Fibroblast of the conjunctiva (primary cell): ENCODE measurements around the gene NFATC1.
A peak's percentile ranks its signal among the peaks of the same experiment; 100 is the strongest.

Source experiments
- DNase-seq: peaks from one replicate; pipeline ENCODE4 v3.0.0-alpha.2; 2010; ENCODE audit warnings: low read depth

The NFATC1 gene

DNA sequence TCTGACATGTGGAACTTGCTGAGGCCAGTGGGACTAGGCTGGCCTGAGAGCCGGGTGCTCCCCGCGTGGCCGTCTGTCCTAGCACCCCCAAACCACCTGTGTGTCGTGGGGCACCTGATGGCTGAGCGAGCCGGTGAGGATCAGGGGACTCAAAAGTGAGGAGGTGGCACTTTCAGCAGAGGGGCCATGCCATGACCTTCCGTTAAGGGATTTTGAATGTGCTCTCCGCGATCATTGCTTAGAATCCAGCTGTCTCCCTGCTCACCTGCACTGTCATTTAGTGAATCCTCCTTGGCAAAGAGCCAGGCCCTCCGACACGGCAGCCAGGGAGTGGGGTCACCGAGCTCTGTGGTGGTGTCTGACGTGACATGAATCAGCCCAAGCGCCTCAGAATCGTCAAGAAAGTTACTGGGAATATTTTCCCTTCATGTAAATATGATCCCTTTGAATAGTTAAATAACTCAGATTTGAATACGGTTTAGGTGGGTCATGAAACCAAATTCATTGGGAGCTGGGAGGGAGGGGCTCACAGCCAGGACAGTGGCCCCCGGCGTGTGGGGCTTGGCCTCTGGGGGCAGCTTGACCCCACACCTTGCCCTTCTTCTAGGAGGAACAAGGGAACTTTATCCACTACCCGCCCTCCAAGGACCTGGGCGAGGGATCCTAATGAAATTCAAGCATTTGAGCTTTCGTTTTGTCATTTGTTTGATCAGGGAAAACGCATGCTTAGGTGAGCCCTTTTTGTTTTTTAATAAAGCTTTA, 9.5 kb downstream of the NFATC1 start:
- DNase-seq = no peak

DNA sequence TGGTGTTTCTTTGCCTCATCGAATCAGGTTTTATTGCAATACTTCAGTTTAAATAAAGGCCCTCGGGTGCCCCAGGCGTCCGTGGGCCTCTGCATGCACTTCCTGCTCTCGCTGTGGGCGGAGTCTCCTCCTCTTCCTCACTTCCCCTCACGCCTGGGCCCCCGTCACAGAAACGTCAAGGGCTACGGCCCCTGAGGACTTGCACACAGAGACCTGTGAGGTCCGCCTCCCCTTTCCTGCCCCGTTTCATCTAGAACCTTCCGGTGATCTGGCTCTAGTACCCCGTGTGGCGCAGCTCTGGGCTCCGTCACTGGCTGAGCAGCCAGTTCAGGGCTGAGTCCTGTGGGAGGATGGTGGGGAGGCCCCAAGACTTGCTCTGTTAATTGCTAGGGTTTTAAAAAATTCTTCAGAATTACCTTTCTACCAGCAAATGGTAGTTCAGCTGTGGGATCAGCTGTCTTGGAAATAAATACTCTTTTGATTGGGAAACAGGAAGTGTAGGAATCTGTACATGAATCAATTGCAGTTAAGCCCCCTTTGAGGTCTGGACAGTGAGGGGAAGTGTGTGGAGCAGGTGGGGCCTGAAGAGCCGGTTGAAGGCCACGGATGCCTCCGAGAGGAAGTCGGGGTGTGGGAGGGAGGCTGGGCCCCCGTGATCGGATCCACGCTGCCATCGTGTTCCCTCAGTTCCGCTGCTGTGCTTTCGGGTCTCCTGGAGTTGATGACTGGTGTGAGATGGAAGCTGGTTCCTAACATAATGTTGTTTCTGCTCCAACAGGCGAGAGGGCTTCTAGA, 10.2 kb downstream of the NFATC1 start:
- no peak for DNase-seq

DNA sequence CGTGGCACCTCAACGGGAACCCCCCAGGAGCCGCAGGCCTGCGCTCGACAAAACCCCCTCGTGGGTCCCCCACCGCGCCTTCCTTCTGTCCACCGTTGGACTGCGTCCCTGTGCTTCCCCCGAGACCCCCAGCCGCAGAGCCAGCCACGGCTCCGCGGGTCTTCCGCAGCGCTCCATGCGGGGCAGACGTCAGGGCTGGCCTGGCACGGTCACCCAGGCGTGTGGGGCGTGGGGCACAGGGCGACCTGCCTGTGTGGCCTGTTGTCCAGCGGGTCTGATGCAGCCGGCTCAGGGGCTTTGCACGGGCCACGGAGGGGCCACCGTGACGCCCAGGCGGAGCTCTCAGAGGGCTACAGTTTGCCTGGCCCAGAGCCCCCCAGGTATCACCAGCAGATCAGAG, 11.0 kb downstream of the NFATC1 start:
- DNase-seq = no peak

DNA sequence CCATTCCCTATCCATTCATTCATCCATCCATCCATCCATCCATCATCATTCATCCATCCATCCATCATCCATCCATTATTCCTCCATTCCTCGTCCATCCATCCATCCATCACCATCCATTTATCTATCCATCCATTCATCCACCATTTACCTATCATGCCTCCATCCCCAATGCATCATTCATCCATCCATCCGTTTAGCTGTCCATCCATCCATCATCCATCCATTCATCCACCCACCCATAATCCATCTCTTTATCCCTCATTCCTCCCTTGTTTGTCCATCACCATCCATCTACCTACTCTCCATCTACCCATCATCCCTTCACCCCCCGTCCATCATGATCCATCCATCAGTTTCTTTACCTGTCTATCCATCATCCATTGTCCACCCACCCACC, 13.6 kb downstream of the NFATC1 start:
- DNase-seq = no peak

DNA sequence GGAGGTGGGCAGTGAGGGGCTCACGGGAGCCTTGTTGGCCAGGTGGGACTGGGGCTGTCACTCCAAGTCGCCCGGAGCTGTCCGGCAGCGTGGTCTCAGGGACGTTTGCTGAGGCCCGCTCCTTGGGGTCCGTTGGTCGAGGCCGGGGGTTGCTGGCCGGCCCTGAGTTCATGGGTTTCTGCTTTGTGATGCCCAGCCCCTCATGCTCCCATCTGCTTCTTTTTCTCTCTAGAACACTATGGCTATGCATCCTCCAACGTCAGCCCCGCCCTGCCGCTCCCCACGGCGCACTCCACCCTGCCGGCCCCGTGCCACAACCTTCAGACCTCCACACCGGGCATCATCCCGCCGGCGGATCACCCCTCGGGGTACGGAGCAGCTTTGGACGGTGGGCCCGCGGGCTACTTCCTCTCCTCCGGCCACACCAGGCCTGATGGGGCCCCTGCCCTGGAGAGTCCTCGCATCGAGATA, 14.5 kb downstream of the NFATC1 start:
- no peak for DNase-seq

DNA sequence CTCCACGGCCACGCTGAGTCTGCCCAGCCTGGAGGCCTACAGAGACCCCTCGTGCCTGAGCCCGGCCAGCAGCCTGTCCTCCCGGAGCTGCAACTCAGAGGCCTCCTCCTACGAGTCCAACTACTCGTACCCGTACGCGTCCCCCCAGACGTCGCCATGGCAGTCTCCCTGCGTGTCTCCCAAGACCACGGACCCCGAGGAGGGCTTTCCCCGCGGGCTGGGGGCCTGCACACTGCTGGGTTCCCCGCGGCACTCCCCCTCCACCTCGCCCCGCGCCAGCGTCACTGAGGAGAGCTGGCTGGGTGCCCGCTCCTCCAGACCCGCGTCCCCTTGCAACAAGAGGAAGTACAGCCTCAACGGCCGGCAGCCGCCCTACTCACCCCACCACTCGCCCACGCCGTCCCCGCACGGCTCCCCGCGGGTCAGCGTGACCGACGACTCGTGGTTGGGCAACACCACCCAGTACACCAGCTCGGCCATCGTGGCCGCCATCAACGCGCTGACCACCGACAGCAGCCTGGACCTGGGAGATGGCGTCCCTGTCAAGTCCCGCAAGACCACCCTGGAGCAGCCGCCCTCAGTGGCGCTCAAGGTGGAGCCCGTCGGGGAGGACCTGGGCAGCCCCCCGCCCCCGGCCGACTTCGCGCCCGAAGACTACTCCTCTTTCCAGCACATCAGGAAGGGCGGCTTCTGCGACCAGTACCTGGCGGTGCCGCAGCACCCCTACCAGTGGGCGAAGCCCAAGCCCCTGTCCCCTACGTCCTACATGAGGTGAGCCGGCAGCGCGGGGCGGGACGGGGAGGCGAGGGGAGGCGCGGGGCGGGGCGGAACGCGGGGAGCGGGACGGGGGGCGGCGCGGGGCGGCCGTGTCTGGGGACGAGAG, 15.2 kb downstream of the NFATC1 start:
- no peak for DNase-seq

DNA sequence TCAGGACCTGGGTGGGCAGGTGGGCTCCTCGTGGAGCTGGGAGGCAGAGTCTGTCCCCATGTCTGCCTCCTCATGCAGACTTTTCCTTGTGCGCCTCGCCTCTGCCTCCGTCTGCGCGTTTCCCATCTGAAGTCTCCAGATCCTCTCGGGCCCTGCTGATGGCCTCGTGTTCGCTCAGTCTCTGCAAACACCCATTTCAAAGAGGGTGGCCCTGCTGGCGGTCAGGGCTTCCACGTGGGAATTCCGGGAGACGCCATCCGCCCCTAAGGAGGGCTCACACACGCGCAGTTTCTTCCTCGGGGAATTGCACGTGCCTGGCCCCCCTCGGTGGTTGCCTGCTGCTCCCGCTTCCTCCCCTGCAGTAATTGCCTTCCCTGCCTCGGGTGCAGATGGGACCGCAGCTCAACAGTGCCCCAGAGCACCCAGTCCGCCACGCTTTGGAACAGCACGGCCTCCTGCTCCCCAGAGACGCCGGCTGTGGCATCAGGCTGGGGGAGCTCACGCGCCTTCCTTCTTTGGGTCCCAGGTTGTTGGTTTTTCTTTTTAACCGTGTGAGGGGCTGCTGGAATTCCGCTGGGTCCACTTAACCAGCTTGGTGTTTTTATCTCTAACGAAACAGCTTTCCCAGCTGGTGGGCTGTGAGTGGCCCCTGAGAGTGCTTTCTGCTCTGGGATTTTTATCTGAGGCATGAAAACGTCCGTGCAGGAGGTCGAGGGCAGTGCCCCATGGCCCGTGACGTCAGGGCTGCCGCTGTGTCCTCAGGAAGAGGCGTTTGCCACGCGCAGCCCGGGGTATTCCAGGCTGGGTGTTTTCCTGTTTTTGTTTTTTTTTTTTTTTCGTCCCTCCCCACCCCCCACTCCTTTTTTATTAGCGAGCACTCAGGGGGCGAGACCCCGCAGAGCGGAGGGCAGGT, 16.1 kb downstream of the NFATC1 start:
- DNase-seq = no peak

DNA sequence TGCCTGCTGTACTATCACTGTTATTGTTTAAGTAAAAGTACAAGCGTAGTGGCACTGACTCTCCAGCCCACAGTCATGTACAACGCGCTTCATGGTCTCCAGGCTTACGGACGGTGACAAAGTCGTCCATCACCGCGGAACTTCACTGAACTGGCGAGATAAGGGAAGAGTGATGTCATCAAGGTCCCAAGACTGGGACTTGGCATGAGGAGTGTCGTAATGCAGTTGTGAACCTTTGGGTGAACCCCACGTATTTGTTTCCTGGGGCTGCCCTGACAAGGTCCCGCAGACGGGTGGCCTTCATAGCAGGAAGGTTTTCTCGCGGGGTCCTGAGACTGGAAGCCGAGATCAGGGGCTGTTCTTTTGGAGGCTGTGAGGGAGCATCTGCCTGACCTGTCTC, 17.3 kb downstream of the NFATC1 start:
- DNase-seq = no peak

DNA sequence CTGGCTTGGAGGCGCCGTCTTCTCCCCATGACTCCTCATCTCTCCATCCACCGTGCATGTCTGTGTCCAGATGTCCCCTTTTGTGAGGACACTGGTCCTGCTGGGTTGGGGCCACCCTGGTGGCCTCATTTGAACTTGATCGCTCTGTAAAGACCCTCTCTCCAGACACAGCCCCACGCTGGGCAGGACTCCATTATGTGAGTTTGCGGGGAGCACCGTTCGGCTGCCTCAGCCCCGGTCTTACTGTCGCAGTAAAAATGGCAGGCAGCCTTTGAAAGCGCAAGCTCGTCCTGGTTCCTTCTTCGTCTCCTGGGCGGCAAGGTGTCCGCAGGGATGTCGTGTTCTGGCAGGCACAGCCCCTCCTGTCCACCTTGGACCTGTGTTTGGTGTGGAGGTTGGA, 17.7 kb downstream of the NFATC1 start:
- DNase-seq = no peak

DNA sequence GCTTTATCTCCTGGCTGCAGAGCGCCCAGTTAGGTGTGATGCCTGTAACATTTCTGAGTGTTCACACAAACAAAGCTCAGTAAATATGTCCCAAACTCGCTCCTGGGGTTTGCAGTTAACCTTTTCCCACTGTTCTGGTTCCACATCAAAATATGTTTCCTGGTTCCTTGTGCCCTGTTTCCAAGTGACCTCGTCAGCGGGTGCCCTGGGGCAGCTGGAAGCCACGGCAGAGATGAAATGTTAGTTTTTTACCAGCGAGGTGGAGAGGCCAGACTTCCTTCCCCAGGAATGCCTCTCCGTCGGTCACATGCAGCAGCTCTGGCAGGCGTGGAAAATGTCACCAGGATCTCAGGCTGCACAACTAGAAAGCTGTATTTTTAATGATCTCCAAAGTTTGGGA, 18.2 kb downstream of the NFATC1 start:
- no peak for DNase-seq

DNA sequence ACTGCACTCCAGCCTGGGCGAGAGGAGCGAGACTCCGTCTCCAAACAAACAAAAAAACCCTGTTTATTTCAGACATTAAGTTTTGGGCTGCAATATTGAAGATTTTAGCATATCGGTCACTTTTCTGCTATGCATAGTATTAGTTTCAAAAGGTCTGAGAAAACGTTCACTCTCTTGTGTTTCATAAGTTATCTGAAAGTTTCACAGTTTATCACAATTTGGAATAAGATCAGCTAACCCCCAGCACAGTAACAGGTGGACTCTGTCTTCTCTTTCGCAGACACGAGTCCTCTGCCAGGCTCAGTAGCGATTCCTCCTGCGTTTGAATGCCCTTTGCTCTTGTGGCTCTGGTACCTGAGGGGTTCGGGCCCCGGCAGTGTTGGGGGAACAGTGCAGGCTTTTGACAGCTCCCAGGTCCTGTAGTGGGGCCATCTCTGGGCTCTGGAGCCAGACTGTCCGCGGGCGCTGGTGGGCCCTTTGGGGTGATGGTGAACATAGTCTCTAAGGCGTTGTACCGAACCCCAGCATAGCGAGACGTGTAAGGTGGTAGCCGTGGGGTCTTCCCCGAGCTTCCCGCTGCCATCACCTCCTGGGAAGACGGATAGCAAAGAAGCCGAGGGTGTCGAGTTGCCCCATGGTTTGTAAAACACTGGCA, 20.4 kb downstream of the NFATC1 start:
- DNase-seq = no peak

DNA sequence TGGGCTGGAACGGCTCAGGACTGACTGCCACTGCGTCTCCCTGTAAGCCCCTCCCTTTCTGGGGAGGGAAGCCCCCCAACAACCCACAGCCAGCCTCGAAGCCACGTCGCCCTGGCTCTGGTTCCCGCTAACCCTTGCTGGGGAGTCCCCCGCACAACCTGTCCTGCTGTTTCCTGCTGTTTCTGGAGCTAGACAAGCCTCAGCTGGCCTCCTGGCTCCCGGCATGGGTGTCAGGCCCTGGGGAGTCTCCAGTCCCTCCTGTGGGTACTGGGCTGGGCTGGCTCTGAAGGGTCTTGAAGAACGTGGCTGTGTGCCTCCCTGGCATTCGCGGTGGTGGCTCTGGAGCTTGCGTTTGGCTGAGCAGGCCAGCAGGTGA, 20.9 kb downstream of the NFATC1 start:
- no peak for DNase-seq

DNA sequence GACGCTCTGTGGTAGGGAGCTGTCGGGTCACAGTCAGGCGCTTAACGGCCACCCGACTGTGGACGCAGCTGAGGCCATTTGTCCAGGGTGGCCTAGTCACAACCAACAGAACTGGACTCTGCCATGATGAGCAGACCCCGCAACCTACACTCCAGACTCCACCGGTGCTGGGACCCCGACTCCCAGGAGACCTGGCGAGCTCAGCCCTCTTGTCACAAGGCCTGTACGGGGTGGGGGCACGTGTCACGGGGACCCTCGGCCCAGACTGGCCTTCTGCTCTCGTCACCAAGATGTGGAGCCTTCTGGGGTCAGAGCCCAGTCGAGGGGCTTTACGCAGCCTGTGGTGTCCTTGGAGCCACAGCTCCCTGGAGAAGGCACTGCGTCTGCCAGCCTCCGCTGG, 22.5 kb downstream of the NFATC1 start:
- no peak for DNase-seq

DNA sequence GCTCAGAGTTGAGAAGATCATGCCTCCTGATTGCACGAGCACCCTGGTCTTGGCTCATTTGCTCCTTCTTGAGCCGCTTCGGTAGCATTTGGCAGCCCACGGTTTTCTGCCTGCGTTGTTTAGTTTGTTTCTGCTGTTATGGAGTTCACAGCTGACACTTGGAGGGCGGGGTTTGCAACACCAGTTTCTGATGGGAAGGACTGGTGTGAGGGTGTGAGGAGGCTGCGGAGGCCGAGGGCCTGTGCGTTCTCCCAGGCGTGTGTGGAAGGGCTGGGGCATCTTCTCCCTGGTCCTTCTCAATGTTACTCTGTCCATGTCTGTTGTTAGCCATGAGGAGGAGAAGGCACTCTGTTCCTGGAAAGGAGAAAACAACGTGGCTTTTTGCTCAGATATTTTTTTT, 22.9 kb downstream of the NFATC1 start:
- no peak for DNase-seq

DNA sequence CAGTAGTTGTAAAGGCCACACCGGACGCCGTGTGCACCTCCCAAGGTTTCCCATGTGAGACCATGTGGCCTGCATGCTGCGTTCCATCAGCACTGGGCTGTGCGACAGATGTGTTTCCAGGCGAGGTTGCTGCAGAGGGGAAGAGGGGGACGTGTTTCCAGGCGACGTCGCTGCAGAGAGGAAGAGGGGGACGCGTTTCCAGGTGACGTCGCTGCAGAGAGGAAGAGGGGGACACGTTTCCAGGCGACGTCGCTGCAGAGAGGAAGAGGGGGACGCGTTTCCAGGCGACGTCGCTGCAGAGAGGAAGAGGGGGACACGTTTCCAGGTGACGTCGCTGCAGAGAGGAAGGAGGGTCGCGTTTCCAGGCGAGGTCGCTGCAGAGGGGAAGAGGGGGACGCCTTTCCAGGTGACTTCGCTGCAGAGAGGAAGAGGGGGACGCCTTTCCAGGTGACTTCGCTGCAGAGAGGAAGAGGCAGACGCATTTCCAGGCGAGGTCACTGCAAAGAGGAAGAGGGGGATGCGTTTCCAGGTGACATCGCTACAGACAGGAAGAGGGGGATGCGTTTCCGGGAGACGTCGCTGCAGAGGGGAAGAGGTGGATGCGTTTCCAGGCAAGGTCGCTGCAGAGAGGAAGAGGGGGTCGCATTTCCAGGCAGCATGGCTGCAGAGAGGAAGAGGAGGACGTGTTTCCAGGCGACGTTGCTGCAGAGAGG, 24.5 kb downstream of the NFATC1 start:
- DNase-seq = no peak

DNA sequence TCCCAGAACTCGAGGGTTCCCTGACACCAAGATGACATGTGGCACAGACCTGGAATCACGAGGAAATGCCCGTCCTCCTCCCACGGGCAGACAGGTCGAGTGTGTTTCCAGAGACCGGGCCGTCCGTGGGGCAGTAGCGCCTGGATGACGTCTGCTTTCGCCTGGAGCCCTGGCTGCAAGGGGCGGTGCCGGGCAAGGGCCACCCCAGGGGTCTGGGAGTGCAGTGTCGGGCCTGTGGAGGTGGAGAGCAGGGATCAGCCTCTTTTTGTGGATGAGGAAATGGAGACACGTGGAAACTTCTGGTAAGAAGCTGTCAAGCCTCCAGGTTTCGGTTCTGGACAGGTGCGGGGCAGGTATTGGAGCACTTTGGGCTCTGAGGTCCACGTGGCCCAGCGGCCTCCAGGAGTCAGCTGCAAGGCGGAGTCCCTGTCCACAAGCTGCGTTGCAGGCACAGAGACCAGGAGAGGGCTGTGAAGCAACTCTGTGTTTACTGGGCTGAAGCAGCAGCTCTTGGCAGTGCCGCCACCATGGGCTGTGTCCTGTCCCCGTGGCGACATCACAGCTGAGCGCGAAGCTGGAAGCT, 25.6 kb downstream of the NFATC1 start:
- DNase-seq = no peak

DNA sequence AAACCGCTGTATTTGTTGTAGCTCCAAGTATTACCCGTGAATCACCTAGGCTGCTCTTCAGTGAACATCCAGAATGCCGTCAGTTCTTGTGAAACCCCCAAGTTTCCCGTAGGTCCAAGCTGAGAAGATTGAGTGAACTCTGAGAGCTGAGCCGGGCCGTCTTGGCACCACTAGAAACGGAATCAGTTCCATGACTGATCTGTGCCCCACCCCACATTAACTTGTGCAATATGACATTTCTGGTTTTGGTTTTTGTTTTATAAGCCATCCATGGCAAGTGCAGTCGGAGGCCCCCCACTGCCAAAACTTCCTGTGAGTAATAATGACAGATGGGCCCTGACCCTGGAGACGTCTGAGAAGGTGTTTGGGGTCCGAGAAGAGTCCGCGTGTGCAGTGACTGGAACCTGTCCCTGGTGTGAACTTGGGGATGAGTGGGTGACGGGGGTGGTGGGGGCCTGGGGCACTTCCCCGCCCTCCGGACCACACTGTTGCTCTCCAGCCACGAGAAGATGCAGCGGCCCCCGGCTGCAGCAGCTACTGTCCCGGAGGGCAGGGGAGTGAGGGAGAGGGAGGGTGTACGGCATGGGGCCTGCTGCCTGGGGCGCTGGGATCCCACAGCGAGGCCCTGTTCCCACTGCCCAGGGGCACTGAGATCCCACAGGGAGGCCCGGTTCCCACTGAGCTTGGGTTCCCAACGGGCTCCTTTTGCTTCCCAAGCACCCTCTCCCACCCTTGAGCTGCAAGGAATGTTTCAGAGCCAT, 26.5 kb downstream of the NFATC1 start:
- DNase-seq = peak; percentile 40

DNA sequence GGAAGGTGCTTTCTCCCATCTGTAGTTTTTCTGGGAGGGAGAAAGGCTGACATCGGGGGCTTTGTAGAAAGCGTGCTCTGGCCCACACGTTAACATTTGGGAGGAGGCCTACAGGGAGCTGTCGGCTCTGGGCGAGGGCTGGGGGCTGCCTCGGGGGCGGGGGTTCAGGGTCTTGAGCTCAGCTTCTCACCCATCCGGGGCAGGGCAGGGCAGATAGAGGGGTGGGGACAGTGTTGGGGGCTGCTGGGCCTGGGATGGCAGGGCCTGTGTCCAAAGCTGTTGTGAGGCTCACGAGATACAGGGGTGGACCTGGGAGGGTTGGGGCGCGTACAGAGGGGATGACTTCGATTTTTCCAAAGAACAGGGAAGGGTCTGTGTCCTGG, 27.0 kb downstream of the NFATC1 start:
- no peak for DNase-seq
